GM12872 (cell line): ENCODE results near the gene WNT10A.

ENCODE experiments used
- TF ChIP-seq, protein P1 (sequence below): IDR thresholded peaks from 3 replicates; pipeline ENCODE4 v1.5.1; 2011; ENCODE audit warnings: low read depth, mild to moderate bottlenecking, low read length, moderate library complexity; ENCODE audit not compliant: insufficient read depth

Gene WNT10A

DNA sequence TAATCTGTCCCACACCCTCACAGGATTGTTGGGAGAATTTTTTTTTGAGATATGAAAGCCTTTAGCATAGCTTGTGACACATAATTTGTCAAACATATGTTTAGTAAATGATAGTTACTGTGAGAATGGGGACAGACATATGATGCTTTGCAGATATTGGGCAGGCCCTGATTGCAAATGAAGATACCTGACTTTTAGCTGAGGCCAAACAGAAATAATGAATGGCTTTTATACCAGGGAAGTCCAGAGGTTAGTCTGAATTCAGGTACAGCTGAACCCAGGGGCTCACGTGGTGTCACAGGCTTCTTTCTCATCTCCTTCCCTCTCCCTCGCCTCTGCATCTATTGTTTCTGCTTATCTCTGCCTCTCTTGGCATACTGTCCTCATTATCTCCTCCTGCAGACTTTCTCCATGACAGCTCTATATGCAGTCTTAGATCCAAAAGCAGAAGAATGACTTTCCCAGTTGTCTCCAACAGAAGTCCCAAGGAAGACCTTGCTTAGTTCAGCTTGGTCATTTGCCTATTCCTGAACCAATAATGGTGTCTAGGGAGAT lies 4.9 kb upstream of the WNT10A start:
- TF ChIP-seq, protein P1, sequence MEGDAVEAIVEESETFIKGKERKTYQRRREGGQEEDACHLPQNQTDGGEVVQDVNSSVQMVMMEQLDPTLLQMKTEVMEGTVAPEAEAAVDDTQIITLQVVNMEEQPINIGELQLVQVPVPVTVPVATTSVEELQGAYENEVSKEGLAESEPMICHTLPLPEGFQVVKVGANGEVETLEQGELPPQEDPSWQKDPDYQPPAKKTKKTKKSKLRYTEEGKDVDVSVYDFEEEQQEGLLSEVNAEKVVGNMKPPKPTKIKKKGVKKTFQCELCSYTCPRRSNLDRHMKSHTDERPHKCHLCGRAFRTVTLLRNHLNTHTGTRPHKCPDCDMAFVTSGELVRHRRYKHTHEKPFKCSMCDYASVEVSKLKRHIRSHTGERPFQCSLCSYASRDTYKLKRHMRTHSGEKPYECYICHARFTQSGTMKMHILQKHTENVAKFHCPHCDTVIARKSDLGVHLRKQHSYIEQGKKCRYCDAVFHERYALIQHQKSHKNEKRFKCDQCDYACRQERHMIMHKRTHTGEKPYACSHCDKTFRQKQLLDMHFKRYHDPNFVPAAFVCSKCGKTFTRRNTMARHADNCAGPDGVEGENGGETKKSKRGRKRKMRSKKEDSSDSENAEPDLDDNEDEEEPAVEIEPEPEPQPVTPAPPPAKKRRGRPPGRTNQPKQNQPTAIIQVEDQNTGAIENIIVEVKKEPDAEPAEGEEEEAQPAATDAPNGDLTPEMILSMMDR = no peak

DNA sequence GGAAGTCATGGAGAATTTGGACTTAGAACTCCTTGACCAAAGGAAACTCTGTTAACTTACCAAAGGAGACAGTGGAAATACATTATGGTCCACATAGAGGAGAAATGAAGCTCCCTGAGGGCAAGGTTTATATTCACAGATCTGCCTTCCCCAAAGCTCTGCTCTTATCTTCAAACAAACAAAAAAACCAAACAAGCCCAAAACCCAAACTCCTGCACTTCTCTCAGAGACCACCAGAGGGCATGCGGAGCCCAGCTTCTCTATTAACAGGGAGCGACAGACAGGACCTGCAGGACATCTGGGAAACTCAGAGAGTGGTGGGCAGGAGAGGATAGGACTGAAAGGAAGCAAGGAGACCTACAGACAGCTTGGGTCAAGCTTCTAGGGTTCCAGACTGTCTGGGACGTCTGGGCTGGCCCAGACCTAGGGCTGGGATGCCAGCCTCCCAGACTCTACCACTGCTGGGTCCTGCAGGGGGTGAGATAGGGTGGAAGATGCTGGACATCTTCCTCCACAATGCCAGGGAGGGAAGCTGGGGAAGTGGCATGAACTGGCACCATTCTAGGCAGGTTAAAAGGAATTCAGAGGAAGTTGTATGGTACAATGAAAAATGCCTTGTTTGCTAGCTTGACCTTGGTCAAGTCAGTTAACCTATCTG lies 4.0 kb upstream of the WNT10A start:
- TF ChIP-seq, protein P1 = peak; percentile 96

DNA sequence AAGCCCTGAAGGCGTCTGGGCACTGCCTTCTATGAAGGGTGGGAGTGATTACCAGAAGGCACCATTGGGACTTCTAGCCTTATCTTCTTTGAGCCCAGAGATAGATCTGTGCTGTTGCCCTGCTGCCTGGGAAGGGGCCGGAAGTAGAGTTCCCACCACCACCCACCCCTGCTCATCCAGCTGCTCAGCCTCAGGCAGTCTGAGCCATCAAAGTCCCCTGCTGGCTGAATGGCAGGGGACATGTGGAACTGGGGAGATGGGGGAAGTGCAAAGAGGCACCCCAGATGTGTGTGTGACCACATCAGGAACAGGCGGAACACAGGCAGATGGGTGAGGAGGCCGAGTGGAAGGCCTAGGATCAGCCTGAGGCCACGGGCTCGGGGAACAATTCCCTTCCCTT lies 3.3 kb upstream of the WNT10A start:
- TF ChIP-seq, protein P1 = no peak

DNA sequence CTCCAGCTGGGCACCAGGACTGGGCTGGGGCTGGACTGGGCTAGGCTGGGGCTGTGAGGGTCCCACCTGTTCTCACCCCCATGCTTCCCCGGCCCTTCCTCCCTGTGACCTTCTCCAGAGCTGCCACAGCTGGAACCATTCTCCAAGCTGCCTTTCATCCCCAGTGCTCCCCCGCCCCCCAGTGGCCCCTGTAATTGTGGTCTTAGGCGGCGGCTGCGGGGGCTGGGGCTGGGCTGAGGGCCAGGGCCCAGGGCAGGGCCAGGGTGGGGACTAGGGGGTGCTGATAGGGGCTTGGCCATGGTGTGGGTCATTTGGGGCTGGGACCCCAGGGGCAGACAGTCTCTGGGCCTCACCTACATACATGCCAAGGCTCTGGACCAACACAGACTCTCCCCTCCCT lies 2.8 kb upstream of the WNT10A start:
- TF ChIP-seq, protein P1 = no peak

DNA sequence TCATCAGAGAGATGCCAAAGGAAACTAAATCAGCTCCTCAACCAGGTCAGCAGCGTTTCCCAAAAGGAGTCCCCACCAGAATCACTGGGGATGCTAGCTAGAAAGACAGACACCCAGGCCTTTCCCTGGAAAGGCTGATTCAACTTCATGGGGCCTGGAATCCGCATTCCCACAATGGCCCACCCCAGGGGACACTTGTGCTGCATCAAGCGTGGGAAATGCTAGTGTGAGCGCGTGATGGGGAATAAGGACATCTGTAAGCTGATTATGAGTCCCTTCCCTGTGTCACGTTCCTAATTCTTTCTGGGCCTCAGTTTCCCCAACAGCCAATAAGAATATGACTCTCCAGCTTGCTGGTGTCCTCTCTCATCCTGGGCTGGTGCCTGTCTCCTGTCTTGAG lies 2.2 kb upstream of the WNT10A start:
- TF ChIP-seq, protein P1 = no peak

DNA sequence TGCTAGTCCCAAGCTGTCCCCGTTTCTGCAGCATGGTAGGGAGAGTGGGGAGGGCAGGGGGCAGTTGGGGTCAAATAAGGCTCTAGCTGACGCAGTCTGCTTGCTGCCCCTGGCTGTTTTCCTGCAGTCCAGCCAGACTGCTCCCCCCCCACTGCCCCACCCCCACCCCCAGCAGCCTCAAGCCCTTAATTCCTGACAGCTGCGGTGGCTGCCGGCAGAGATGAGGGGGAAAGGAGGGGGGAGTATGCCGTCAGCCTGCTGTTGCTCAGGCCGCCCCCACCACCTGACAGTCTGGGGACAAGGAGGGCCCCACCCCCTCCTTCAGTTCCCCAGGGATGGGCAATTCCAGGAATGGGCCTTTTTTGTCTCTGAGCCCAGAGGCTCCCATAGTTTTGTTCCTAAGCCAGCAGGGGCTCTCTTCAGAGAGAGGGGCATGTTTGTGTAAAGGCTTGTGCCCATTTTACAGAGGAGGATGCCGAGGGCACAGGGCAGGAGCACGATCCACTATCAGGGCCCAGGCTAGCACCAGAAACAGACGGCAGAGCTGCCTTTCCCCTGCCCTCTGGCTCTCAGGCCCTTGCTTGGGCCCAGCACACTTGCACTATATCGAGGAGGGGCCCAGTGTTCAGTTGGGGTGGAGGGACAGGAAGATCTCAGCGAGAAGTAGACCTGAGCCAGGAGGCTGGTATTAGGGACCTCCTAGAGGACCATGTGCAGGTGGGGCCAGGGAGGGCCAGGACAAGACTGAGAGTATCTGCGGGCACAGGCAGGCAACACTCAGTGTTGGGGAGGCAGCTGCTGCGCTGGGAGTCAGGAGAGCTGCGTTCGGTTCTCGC lies 1.5 kb upstream of the WNT10A start:
- TF ChIP-seq, protein P1 = no peak

DNA sequence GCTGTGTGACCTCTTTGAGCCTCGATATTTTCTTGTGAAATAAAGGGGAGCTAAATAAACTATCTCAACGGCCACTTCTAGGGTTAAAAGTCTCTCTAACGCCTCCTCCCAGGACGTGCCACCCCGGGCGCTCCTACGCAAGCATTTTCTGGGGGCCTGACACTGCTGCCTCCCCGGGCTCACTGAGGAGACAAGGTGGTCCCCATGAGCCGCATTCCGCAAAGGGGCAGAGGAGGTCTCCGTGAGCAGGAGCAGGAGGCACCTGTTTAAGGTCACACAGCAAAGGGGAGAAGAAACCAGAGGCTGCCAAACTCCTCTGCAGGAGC lies 913 bp upstream of the WNT10A start:
- TF ChIP-seq, protein P1 = no peak
